Nephron (organoid): ENCODE data around the gene KCNJ11.

Experiments
- H3K27ac Mint-ChIP-seq, 3 experiments: 2 replicates each; pipeline ENCODE4 v1.8.0; 2020; ENCODE audit warnings: mixed read lengths in 3 of 3, mild to moderate bottlenecking in 2 of 3, moderate library complexity in 1 of 3
- H3K27me3 Mint-ChIP-seq: 2 replicates; pipeline ENCODE4 v1.8.0; 2021; ENCODE audit warnings: low read depth, mild to moderate bottlenecking, moderate library complexity, mixed read lengths
- H3K36me3 Mint-ChIP-seq: 2 replicates; pipeline ENCODE4 v1.8.0; 2020; ENCODE audit warnings: low read depth, mixed read lengths
- H3K4me1 Mint-ChIP-seq: 2 replicates; pipeline ENCODE4 v1.8.0; 2020; ENCODE audit warnings: mixed read lengths
- H3K4me3 Mint-ChIP-seq, 3 experiments: 2 replicates each; pipeline ENCODE4 v1.8.0; 2020; ENCODE audit warnings: mild to moderate bottlenecking in 3 of 3, mixed read lengths in 3 of 3, moderate library complexity in 2 of 3
- H3K9me3 Mint-ChIP-seq: 2 replicates; pipeline ENCODE4 v1.8.0; 2020; ENCODE audit warnings: mixed read lengths
- TF ChIP-seq, protein P1 (sequence below), 3 experiments: fragments of 200-600 bp; sonication (generic); IDR thresholded peaks; one replicate each; pipeline ENCODE4 v1.5.0; 2021; ENCODE audit warnings: antibody characterized with exemption in 3 of 3; ENCODE audit not compliant: unreplicated experiment in 3 of 3

The KCNJ11 gene

DNA sequence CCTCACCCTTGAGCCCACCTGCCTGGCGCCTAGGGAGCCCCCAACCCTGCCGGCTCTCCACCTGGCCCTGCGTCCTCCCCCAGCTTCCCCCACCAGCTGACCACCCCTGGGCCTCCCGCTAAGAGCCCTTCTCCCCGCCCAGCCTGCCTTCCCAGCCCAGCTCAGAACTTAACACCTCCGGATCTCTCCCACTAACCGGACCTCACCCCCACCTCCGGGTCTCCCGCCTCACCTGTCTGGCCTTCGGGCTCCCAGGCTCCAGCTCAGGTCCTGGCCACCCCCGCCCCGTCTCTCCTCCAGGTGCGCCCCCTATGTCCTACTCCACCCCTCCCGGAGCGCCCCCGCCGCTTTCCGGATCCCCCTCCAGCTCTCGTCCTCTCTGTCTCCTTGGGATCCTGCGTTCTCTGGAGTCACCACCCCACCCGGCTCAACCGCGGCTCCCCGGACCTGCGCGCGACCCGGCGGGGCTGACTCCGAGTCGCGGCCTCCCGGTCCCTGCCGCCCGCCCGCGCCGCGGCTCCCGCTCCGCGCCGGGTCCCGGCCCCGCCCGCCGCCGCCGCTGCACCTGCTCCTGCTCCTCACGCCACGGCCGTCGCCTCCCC lies at the start of gene KCNJ11:
KCNJ11 (minus strand) TSS at position 51 of the 602 bp plus-strand sequence. CDS start 568 bp downstream, outside the sequence.
- Mint-ChIP-seq H3K4me3 (peak within 1 kb of the TSS; percentile 81 to 87 (median 86)), H3K4me1 (no peaks in the 10 kb centered on the region), H3K36me3 (no peaks in the 10 kb centered on the region), H3K27ac (no peak within 1 kb of the TSS), H3K9me3 (no peaks in the 10 kb centered on the region), H3K27me3 (peaks cover 51% of the 10 kb centered on the region)
- TF ChIP-seq, protein P1, sequence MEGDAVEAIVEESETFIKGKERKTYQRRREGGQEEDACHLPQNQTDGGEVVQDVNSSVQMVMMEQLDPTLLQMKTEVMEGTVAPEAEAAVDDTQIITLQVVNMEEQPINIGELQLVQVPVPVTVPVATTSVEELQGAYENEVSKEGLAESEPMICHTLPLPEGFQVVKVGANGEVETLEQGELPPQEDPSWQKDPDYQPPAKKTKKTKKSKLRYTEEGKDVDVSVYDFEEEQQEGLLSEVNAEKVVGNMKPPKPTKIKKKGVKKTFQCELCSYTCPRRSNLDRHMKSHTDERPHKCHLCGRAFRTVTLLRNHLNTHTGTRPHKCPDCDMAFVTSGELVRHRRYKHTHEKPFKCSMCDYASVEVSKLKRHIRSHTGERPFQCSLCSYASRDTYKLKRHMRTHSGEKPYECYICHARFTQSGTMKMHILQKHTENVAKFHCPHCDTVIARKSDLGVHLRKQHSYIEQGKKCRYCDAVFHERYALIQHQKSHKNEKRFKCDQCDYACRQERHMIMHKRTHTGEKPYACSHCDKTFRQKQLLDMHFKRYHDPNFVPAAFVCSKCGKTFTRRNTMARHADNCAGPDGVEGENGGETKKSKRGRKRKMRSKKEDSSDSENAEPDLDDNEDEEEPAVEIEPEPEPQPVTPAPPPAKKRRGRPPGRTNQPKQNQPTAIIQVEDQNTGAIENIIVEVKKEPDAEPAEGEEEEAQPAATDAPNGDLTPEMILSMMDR (IDR thresholded peaks at IDR 0.05; ENCODE audit: unreplicated experiment in 3 of 3), result no peak

DNA sequence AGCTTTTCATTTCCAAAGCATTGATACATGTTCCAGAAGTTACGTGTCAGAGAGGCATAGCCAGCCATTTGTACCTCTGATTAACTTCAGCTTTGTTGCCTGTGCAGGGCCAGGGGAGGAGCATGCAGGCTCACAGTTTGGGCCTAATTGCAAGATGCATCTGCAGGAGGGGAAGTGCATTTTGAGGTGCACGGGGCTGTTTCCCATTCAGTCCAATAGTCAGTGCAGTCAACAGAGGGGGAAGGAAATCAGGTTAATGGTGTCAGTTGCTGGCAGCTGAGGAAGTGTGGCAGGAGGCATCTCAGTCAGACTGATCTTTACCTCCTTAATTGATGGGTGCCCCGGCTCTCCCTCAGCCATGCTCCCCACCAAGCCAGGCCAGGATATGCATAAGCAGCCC lies 48.9 kb upstream of the KCNJ11 start:
- H3K36me3 Mint-ChIP-seq, result no peaks in the 10 kb centered on the region
- H3K4me3 Mint-ChIP-seq, result no peak overlapping the region
- H3K27me3 Mint-ChIP-seq, result peaks cover 42% of the 10 kb centered on the region
- H3K4me1 Mint-ChIP-seq, result peaks cover 22% of the 10 kb centered on the region
- H3K9me3 Mint-ChIP-seq, result peaks cover 2% of the 10 kb centered on the region
- TF ChIP-seq, protein P1 (IDR thresholded peaks at IDR 0.05; ENCODE audit: unreplicated experiment in 3 of 3), result no peak
- no peak overlapping the region for H3K27ac Mint-ChIP-seq

DNA sequence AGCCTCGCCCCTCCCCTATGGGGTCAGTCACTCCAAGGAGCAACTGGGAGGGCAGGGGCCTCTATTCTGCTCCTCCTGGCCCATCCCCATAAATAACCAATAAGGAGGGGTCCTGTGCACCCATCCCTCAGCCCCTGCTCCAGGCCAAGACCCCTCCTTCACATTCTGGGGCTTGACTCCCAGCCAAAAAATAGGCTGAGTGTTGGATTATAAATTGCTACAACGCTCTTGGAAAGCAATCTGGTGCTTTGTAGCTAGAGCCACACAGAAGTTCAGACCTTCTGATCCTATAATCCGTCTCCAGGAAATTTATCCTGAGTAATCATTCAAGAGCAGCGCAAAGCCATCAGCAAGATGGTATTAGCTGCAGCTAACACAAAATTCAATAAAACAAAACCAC lies 45.6 kb upstream of the KCNJ11 start:
- H3K4me1 Mint-ChIP-seq, result peaks cover 44% of the 10 kb centered on the region
- peaks cover 32% of the 10 kb centered on the region for H3K27me3 Mint-ChIP-seq
- TF ChIP-seq, protein P1 (IDR thresholded peaks at IDR 0.05; ENCODE audit: unreplicated experiment in 3 of 3), result no peak
- H3K36me3 Mint-ChIP-seq, result no peaks in the 10 kb centered on the region
- no peak overlapping the region for H3K27ac Mint-ChIP-seq
- no peaks in the 10 kb centered on the region for H3K9me3 Mint-ChIP-seq
- H3K4me3 Mint-ChIP-seq, result no peak overlapping the region

DNA sequence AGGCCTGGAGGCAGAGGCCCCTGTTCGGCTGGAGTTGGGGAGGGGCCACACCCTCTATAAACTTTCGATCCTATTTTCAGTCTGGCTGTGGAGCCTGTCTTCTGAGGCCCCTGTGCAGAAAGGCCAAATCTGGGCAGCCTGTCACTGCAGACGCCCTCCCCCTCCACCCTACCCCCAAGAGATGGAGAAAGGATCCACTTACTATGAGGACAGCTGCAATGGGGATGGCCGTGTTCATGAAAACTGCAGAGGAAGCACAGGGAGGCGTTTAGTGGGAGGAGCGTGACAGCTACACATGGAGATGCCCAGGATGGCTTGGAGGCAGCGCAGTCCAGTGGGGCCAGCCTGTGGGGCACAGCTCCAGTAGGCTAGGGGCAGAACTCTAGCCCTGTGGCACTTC lies 43.5 kb upstream of the KCNJ11 start:
- no peaks in the 10 kb centered on the region for H3K36me3 Mint-ChIP-seq
- peak overlapping the region in 1 of 3 experiments; percentile 21 for H3K4me3 Mint-ChIP-seq
- H3K27ac Mint-ChIP-seq, result peak overlapping the region in 1 of 3 experiments; percentile 63
- TF ChIP-seq, protein P1 (IDR thresholded peaks at IDR 0.05; ENCODE audit: unreplicated experiment in 3 of 3), result no peak
- no peaks in the 10 kb centered on the region for H3K9me3 Mint-ChIP-seq
- H3K4me1 Mint-ChIP-seq, result peaks cover 52% of the 10 kb centered on the region
- peaks cover 28% of the 10 kb centered on the region for H3K27me3 Mint-ChIP-seq

DNA sequence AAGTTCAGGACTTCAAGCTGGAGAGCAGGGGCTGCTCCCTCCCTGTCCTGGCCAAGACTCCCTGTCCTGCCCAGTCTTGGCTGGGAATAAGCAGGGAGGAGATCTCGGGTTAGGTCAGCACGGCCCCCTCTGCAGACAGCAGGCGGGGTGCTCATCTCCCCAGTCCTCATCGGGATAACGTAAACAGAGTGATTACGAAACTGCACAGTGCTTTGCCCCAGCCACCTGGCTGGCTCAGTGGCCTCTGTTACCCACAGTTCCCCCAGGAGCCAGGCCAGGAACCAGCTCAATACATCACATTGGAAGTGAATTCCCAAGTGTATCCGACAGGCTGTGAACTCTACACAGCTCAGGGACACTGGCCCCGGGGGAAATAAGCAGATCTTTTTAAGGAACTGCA lies 42.7 kb upstream of the KCNJ11 start:
- Mint-ChIP-seq H3K4me3 (no peak overlapping the region), H3K9me3 (no peaks in the 10 kb centered on the region), H3K27me3 (peaks cover 30% of the 10 kb centered on the region), H3K27ac (peak overlapping the region in 1 of 3 experiments; percentile 24), H3K36me3 (no peaks in the 10 kb centered on the region), H3K4me1 (peaks cover 52% of the 10 kb centered on the region)
- TF ChIP-seq, protein P1 (IDR thresholded peaks at IDR 0.05; ENCODE audit: unreplicated experiment in 3 of 3), result no peak

DNA sequence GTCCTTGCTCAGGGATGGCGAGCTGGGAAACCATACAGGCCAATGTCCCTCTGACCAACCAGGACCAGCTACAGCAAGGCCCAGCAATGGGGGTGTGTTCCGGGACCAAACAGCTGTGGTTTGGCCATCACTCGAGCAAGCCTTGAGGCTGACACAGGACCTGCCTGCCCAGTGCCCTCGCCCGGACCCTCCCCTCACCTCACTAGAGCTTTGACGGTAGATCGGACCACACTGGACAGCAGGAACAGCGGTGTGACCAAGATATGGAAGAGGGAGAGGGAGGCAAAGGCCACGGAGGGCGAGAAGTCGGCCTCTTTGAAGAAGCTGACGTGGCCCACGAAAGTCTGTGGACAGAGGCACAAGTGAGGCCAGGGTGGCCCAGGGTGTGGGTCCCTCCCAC lies 42.2 kb upstream of the KCNJ11 start:
- H3K27ac Mint-ChIP-seq, result peak overlapping the region in 1 of 3 experiments; percentile 24
- no peaks in the 10 kb centered on the region for H3K36me3 Mint-ChIP-seq
- no peaks in the 10 kb centered on the region for H3K9me3 Mint-ChIP-seq
- TF ChIP-seq, protein P1 (IDR thresholded peaks at IDR 0.05; ENCODE audit: unreplicated experiment in 3 of 3), result no peak
- peaks cover 52% of the 10 kb centered on the region for H3K4me1 Mint-ChIP-seq
- no peak overlapping the region for H3K4me3 Mint-ChIP-seq
- peaks cover 29% of the 10 kb centered on the region for H3K27me3 Mint-ChIP-seq
